IMR-90 (cell line): ENCODE results near the gene MRPL19. TPM values are rescaled to one million over a fixed set of nuclear protein-coding genes. Genes with fewer than 3 reads are reported as not detected.
A peak's percentile ranks its signal among the peaks of the same experiment; 100 is the strongest.

Experiments
- ATAC-seq: fragments of 200-7000 bp; cut with Tn5 transposase; 2 replicates; pipeline ENCODE4 v1.9.1; 2020; ENCODE audit warnings: low read depth, mild to moderate bottlenecking, moderate library complexity
- BruUV-seq: library from RNA; stranded (reverse); fragments of 400-500 nt; replicated peaks from 2 replicates; lab custom pipeline; 2021; lab: Mats Ljungman, UMichigan
- CTCF ChIA-PET: fragments of 300-600 bp; formaldehyde crosslinking; extraction: SDS; loops from one replicate; lab custom pipeline; 2021; ENCODE audit warnings: antibody characterized with exemption; lab: Yijun Ruan, JAX
- POLR2A ChIA-PET: fragments of 300-600 bp; sonication (Branson Sonifier 250); formaldehyde crosslinking; loops from one replicate; lab custom pipeline; 2022; ENCODE audit warnings: antibody characterized with exemption; ENCODE audit not compliant: unreplicated experiment; lab: Charles Lee
- DNase-seq: peaks from one replicate; pipeline ENCODE4 v3.0.0; 2013
- H2AFZ ChIP-seq: replicated peaks from 2 replicates; pipeline ENCODE3; 2013; ENCODE audit warnings: low read length, mild to moderate bottlenecking; ENCODE audit not compliant: poor library complexity
- H2AK5ac ChIP-seq: 2 replicates; pipeline ENCODE4 v1.6.1; 2013; ENCODE audit warnings: low read depth, low read length, inconsistent platforms
- H2AK9ac ChIP-seq: replicated peaks from 2 replicates; pipeline ENCODE3; 2013; ENCODE audit warnings: mild to moderate bottlenecking, low read depth, low read length, moderate library complexity; ENCODE audit not compliant: poor library complexity
- H2BK120ac ChIP-seq: 2 replicates; pipeline ENCODE4 v1.6.1; 2013; ENCODE audit warnings: low read depth, low read length, inconsistent platforms
- H2BK15ac ChIP-seq: 3 replicates; pipeline ENCODE4 v1.6.1; 2013; ENCODE audit warnings: low read depth, low read length, inconsistent platforms
- H2BK20ac ChIP-seq: 2 replicates; pipeline ENCODE4 v1.6.1; 2013; ENCODE audit warnings: low read depth, mild to moderate bottlenecking, inconsistent platforms, low read length, moderate library complexity
- H2BK5ac ChIP-seq: 2 replicates; pipeline ENCODE4 v1.6.1; 2013; ENCODE audit warnings: mild to moderate bottlenecking, low read depth, low read length, inconsistent platforms; ENCODE audit not compliant: poor library complexity, severe bottlenecking
- H3K14ac ChIP-seq: replicated peaks from 2 replicates; pipeline ENCODE4 v1.6.1; 2013; ENCODE audit warnings: low read depth, low read length, inconsistent platforms
- H3K18ac ChIP-seq: 2 replicates; pipeline ENCODE4 v1.6.1; 2013; ENCODE audit warnings: low read depth, low read length, control low read depth
- H3K23ac ChIP-seq: 2 replicates; pipeline ENCODE4 v1.6.1; 2013; ENCODE audit warnings: low read depth, low read length, inconsistent platforms
- H3K27ac ChIP-seq: 2 replicates; pipeline ENCODE4 v1.5.1; 2013; ENCODE audit warnings: mild to moderate bottlenecking, control low read depth, low read length; ENCODE audit not compliant: insufficient read depth
- H3K27me3 ChIP-seq: 2 replicates; pipeline ENCODE4 v1.6.1; 2013; ENCODE audit warnings: low read length; ENCODE audit not compliant: control insufficient read depth, insufficient read depth
- H3K36me3 ChIP-seq: 2 replicates; pipeline ENCODE4 v1.6.1; 2013; ENCODE audit warnings: low read length, mixed read lengths; ENCODE audit not compliant: control insufficient read depth, insufficient read depth
- H3K4ac ChIP-seq: 2 replicates; pipeline ENCODE4 v1.6.1; 2013; ENCODE audit warnings: low read depth, low read length, inconsistent platforms
- H3K4me1 ChIP-seq: 2 replicates; pipeline ENCODE4 v1.6.1; 2013; ENCODE audit warnings: low read length, mixed read lengths; ENCODE audit not compliant: control insufficient read depth, insufficient read depth
- H3K4me2 ChIP-seq: 2 replicates; pipeline ENCODE4 v1.6.1; 2013; ENCODE audit warnings: low read depth, mild to moderate bottlenecking, control low read depth, low read length, moderate library complexity
- H3K4me3 ChIP-seq: 2 replicates; pipeline ENCODE4 v1.5.1; 2013; ENCODE audit warnings: low read depth, mild to moderate bottlenecking, control low read depth, low read length, moderate library complexity; ENCODE audit not compliant: insufficient read depth
- H3K56ac ChIP-seq: 2 replicates; pipeline ENCODE4 v1.6.1; 2013; ENCODE audit warnings: low read length, inconsistent platforms; ENCODE audit not compliant: insufficient read depth; ENCODE audit errors: extremely low read depth
- H3K79me1 ChIP-seq, 2 experiments: 2 replicates each; pipeline ENCODE4 v1.6.1; 2013; ENCODE audit warnings: low read length in 2 of 2, inconsistent platforms in 1 of 2, low read depth in 1 of 2
- H3K9ac ChIP-seq: 2 replicates; pipeline ENCODE4 v1.6.1; 2013; ENCODE audit warnings: low read depth, low read length, control low read depth
- H3K9me1 ChIP-seq: 2 replicates; pipeline ENCODE4 v1.6.1; 2013; ENCODE audit warnings: low read length, inconsistent platforms; ENCODE audit not compliant: insufficient read depth
- H3K9me3 ChIP-seq: 2 replicates; pipeline ENCODE4 v1.6.1; 2013; ENCODE audit warnings: low read length; ENCODE audit not compliant: control insufficient read depth, insufficient read depth
- H4K20me1 ChIP-seq: 2 replicates; pipeline ENCODE4 v1.6.1; 2013; ENCODE audit warnings: low read length, inconsistent platforms; ENCODE audit not compliant: insufficient read depth
- H4K5ac ChIP-seq: 2 replicates; pipeline ENCODE4 v1.6.1; 2013; ENCODE audit warnings: mild to moderate bottlenecking, low read depth, low read length, control low read depth
- H4K8ac ChIP-seq, 2 experiments: 2 replicates each; pipeline ENCODE4 v1.6.1; 2013; ENCODE audit warnings: low read depth in 2 of 2, low read length in 2 of 2, control low read depth in 1 of 2, inconsistent platforms in 1 of 2
- H4K91ac ChIP-seq: 2 replicates; pipeline ENCODE4 v1.6.1; 2013; ENCODE audit warnings: low read depth, low read length, inconsistent platforms; ENCODE audit not compliant: insufficient read depth
- BHLHE40 ChIP-seq: fragments of 150-350 bp; IDR thresholded peaks from 2 replicates; pipeline ENCODE4 v1.6.1; 2016; ENCODE audit warnings: mild to moderate bottlenecking, low read depth, low read length
- CEBPB ChIP-seq: IDR thresholded peaks from 2 replicates; pipeline ENCODE4 v1.6.1; 2012; ENCODE audit warnings: low read depth, low read length, improper control_type of control experiment
- CHD1 ChIP-seq: IDR thresholded peaks from 2 replicates; pipeline ENCODE4 v1.6.1; 2012; ENCODE audit warnings: low read depth, low read length, improper control_type of control experiment
- CTCF ChIP-seq: conservative IDR thresholded peaks from 2 replicates; pipeline ENCODE4 v1.5.1; 2012; ENCODE audit warnings: mild to moderate bottlenecking, low read depth, low read length, improper control_type of control experiment
- ELK1 ChIP-seq: fragments of 150-350 bp; IDR thresholded peaks from 2 replicates; pipeline ENCODE4 v1.6.1; 2016; ENCODE audit warnings: low read depth, mild to moderate bottlenecking, low read length, moderate library complexity, borderline replicate concordance
- FOS ChIP-seq: fragments of 150-350 bp; IDR thresholded peaks from 2 replicates; pipeline ENCODE4 v1.6.1; 2016; ENCODE audit warnings: low read depth, low read length
- MAFK ChIP-seq: IDR thresholded peaks from 2 replicates; pipeline ENCODE4 v1.6.1; 2012; ENCODE audit warnings: low read depth, low read length, improper control_type of control experiment
- MAZ ChIP-seq: IDR thresholded peaks from 2 replicates; pipeline ENCODE4 v1.6.1; 2012; ENCODE audit warnings: low read depth, mild to moderate bottlenecking, low read length, improper control_type of control experiment, moderate library complexity, borderline replicate concordance
- MXI1 ChIP-seq: IDR thresholded peaks from 2 replicates; pipeline ENCODE4 v1.6.1; 2012; ENCODE audit warnings: low read depth, mild to moderate bottlenecking, low read length, moderate library complexity, borderline replicate concordance
- NFE2L2 ChIP-seq: fragments of 150-350 bp; IDR thresholded peaks from 2 replicates; pipeline ENCODE4 v1.6.1; 2016; ENCODE audit warnings: low read depth, mild to moderate bottlenecking, low read length
- POLR2A ChIP-seq: IDR thresholded peaks from 2 replicates; pipeline ENCODE4 v1.6.1; 2012; ENCODE audit warnings: mild to moderate bottlenecking, low read depth, low read length
- RCOR1 ChIP-seq: IDR thresholded peaks from 2 replicates; pipeline ENCODE4 v1.6.1; 2012; ENCODE audit warnings: mild to moderate bottlenecking, low read length, improper control_type of control experiment; ENCODE audit not compliant: insufficient replicate concordance
- RFX5 ChIP-seq: IDR thresholded peaks from 2 replicates; pipeline ENCODE4 v1.8.0; 2012; ENCODE audit warnings: low read depth, mild to moderate bottlenecking, low read length, moderate library complexity
- SMC3 ChIP-seq: fragments of 150-350 bp; IDR thresholded peaks from 2 replicates; pipeline ENCODE4 v1.6.1; 2016; ENCODE audit warnings: low read depth, mild to moderate bottlenecking, antibody characterized with exemption, low read length, moderate library complexity
- USF2 ChIP-seq: fragments of 150-350 bp; IDR thresholded peaks from 2 replicates; pipeline ENCODE4 v1.6.1; 2017; ENCODE audit warnings: mild to moderate bottlenecking, antibody characterized with exemption, low read length, low read depth
- WGBS, 2 experiments: methylation state at CpG; one replicate each; pipeline versions ENCODE4 v1.1.5 to v1.1.7; 2013; ENCODE audit warnings: missing lambda C conversion rate in 2 of 2; ENCODE audit not compliant: insufficient read length in 1 of 2; ENCODE audit errors: extremely low coverage in 2 of 2; 5-methylcytosine and 5-hydroxymethylcytosine counted together
- dilution Hi-C: fragments of 300-500 bp; cut with HindIII; formaldehyde crosslinking; loops from one replicate; pipeline ENCODE4 v1.14.3; 2018; ENCODE audit warnings: low sequenced_read_pairs; ENCODE audit not compliant: unreplicated experiment
- in situ Hi-C: fragments of 300-500 bp; cut with MboI; formaldehyde crosslinking; loops from 3 replicates; pipeline ENCODE4 v1.14.3; 2019; ENCODE audit warnings: low sequenced_read_pairs, inconsistent platforms, mixed read lengths
- intact Hi-C: fragments of 100-400 bp; cut with micrococcal nuclease; formaldehyde crosslinking; loops from 2 replicates; pipeline ENCODE4 v1.10.0; 2022
- polyA plus RNA-seq, 3 experiments: library from polyadenylated mRNA; depleted of rRNA; stranded (reverse); fragments of >200 nt; gene quantifications; 2 replicates each; pipeline ENCODE4 v1.2.3, GENCODE V29; 2012; ENCODE audit warnings: low replicate concordance in 1 of 3
- total RNA-seq: library from RNA; depleted of rRNA; stranded (reverse); fragments of >200 nt; gene quantifications from 2 replicates; pipeline ENCODE4 v1.2.3, GENCODE V29; 2012

The MRPL19 gene
- total and polyA plus RNA-seq, 2 of the 4 experiments (the other 2 are of a cell fraction): 24.8 to 28.5 TPM

- ATAC-seq (no peak), DNase-seq (peak; percentile 33)
- no peak overlapping the region for H3K27ac ChIP-seq
- no peaks in the 10 kb centered on the region for H3K9me1 ChIP-seq
- no peaks in the 10 kb centered on the region for H4K20me1 ChIP-seq
- TF ChIP-seq MAZ (no peak), ELK1 (no peak), RFX5 (no peak), CEBPB (no peak), MXI1 (no peak), CHD1 (no peak), FOS (no peak), CTCF (no peak), SMC3 (no peak), NFE2L2 (no peak), BHLHE40 (no peak), MAFK (no peak), RCOR1 (no peak), USF2 (no peak), POLR2A (no peak)
- H2BK5ac ChIP-seq: no peak overlapping the region
- no peak overlapping the region for H2BK120ac ChIP-seq
- no TSS peak for BruUV-seq
- H2AFZ ChIP-seq: no peak overlapping the region
- H2AK9ac ChIP-seq: no peak overlapping the region
- in situ Hi-C loops: no loop called here
- peaks cover 0 to 7% of the 10 kb centered on the region in 2 experiments; a peak in 3 of 4 replicates for H3K79me1 ChIP-seq
- no peak overlapping the region for H3K4ac ChIP-seq
- no peak overlapping the region for H3K4me2 ChIP-seq
- no peak overlapping the region for H3K23ac ChIP-seq
- H2AK5ac ChIP-seq: no peak overlapping the region
- no peak overlapping the region for H3K18ac ChIP-seq
- no peak overlapping the region for H3K56ac ChIP-seq
- no peak overlapping the region for H2BK15ac ChIP-seq
- intact Hi-C loops: no loop called here
- H3K9me3 ChIP-seq: no peaks in the 10 kb centered on the region
- H3K4me3 ChIP-seq: no peak overlapping the region
- no peak overlapping the region for H2BK20ac ChIP-seq
- H3K9ac ChIP-seq: no peak overlapping the region
- no peak overlapping the region for H4K8ac ChIP-seq
- H3K4me1 ChIP-seq: peaks cover 2% of the 10 kb centered on the region; the same call in 1 of the 2 replicates
- ChIA-PET CTCF (no interaction called here), POLR2A (no interaction called here)
- no peak overlapping the region for H3K14ac ChIP-seq
- no peaks in the 10 kb centered on the region for H3K27me3 ChIP-seq
- peaks cover 4% of the 10 kb centered on the region; the same call in 1 of the 2 replicates for H3K36me3 ChIP-seq
- dilution Hi-C loops: no loop called here
- no peak overlapping the region for H4K5ac ChIP-seq
- no peak overlapping the region for H4K91ac ChIP-seq
- no CpG with 5 or more reads among the region's 3 CpGs for WGBS, 2 experiments
These were observed 61.3 kb downstream of the MRPL19 start for GRCh38 chr2:75707901-75708300.
